NCI-H128 (cell line): Measurements from ENCODE around the gene TTBK2.

Source experiments
- DNase-seq: peaks from one replicate; lab custom pipeline; 2025; ENCODE audit not compliant: unreplicated experiment; lab: John Stamatoyannopoulos, UW

TTBK2 gene

DNA sequence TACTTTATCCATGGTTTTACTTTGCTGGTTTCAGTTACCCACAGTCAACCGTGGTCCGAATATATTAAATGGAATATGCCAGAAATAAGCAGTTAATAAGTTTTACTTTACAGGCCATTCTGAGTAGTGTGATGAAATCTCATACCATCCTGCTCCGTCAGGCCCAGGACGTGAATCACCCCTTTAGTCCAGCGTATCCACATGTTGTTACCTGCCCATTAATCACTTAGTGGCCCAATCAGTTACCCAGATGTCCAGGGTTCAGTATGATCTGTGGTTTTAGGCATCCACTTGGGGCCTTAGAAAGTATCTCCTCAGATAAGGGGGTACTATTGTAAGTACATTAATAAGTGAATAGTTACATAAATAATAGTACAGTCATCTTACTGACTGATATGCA lies 88.0 kb downstream of the TTBK2 start:
- DNase-seq, result no peak

DNA sequence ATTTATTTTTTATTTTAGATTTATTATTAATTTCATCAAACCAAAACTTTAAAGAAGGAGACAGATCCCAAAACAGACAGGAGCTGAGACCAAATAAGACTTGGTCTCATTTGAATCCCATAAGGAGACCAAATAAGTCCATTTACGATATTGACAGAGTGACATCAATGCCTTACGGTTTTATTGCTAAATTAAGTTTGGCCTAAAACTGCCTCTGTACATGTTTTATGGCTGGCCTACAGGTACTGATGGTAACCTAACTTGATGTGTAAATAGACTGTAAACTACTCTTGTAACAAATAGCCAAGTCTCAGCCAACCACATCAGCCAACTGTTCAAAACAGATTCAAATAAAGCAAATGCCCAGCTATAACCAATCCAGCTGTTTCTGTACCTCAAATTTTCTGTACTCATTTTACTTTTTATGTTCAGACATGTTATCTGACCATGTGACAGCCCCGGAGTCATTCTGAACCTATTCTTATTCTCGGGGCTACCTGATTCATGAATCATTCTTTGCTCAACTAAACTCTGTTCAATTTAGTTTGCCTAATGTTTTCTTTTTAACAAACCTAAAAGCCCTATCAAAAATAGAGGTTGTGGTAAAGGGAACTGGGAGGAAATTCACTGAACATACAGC lies 94.2 kb downstream of the TTBK2 start:
- DNase-seq, result no peak

DNA sequence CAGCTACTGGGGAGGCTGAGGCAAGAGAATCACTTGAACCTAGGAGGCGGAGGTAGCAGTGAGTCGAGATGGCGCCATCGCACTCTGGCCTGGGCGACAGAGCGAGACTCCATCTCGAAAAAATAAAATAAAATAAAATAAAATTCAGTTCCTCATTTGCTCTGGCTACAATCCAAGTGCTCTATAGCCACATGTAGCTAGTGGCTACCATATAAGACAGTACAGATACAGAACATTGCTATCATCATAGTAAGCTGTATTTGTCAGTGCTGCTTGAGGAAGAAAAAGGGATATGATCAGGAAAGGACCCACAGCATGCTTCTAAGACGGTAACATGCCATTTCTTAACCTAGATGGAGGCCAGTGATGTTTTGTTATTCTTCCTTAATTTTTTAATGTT lies 95.0 kb downstream of the TTBK2 start:
- no peak for DNase-seq

DNA sequence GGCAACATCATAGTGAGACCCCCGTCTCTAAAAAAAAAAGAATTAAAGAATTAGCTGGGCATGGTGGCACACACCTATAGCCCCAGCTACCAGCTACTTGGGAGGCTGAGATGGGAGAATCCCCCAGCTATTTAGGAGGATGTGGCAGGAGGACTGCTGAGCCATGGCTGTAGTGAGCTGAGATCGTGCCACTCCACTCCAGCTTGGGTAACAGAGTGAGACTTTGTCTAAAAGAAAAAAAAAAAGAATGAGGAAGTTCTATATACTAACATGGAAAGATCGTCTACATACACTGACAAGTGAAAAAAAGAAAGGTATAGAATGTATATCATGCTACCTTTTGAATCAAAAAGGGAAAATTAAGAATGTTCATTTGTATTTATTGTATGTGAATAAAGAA lies 99.8 kb downstream of the TTBK2 start:
- DNase-seq, result no peak

DNA sequence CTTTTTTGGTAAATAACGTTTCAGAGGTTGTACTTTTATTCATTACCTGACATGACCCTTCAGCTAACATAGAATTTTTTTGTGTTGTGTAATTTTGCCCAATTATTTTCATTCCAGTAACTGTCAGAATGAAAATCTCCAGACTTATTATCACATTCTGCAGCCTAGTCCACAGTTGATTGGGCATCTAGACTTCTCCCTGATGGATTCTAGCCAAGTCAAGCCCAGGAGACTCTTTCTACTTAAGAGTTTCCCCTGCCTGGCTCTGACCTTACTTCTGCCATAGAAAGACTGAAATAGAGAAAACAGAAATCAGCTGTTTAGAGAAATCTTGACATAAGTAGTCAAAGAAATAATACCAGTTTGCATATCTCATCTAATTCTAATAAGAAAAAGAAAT lies 100.8 kb downstream of the TTBK2 start:
- DNase-seq, result no peak

DNA sequence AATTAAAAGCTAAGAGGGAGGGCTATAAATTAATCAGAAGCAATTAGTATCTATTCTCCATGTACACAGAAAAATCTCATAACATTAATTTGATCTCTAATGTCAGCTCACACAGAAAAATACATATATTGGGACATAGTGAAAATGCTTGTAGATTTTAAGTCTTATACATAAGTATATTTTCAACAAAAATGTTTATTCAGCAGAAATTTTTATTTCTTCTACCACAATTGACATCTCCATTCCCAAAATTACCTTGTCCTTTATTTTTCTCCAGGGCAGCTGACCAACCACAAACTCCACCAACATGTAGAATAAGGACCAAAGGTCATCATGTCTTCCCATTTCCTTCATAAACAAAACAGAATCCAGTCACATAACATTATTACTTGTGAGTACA lies 109.1 kb downstream of the TTBK2 start:
- no peak for DNase-seq

DNA sequence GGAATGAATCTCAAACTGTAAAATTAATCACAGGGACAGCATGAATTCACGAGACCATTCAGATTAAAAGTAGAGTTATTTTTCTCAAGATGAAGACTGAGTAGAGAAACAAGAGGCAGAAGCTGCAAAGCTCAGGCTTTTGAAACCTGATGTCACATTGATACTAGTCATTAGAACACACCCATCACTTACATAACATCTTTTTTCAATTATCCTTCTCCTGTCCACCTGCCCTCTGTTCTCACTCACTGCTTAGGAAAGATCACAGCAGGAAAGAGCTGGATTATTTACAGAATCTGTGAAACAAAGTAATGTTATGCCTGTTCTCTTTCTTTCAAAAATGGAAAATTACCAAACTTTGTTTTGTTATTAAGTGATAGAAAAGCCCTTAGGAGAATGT lies 111.7 kb downstream of the TTBK2 start:
- no peak for DNase-seq

DNA sequence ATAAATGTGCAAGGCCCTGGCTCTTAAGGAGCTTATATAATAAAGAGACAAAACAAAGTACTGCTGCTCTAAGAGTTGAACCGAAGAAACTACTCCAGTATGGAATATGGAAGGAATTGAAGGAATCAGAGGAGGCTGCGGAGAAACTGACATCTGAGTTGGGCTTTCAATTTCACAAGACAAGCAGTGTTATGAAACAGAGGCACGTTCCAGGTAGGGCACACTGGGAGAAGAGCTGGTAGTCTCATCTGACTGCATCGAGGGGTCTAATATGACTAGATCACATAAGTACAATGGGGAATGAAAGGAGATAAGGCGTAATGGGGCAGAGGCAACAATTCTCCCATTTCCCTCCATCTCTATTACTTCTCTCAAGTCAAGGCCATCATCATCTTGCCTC lies 115.3 kb downstream of the TTBK2 start:
- DNase-seq, result no peak

DNA sequence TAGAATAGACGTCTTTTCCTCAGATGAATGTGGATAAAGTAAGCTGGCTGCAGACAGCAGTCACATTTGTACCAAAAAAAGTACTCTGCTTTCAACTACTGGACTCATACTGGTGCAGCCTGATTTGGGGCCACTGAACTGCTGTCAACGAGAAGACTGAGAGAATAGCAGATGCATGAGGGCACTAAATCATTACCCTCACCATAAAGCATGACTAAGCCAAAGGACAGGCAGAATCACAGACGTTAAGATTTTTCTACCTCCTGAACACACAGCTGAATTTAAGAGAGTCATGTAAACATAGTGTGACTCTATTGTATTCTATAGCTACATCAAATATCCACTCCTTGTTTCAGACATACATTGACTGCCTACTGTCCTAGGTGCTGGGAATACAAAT lies 115.8 kb downstream of the TTBK2 start:
- no peak for DNase-seq

DNA sequence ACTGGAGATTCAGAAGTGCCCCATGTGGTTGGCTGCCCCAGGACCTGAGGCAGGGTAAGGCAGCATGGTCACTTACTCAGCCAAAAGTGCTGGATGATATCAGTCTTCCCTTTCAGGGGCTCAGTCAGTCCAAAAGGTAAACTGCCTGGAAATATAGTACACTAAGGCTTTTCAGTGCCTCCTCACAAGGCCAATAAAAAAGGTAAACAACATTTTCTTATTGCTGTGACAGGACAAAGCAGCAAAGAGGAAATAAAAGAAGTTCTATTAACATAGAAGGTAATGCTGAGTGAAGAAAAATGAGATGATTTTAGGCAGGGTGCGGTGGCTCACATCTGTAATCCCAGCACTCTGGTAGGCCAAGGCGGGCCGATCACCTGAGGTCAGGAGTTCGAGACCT lies 117.1 kb downstream of the TTBK2 start:
- no peak for DNase-seq

DNA sequence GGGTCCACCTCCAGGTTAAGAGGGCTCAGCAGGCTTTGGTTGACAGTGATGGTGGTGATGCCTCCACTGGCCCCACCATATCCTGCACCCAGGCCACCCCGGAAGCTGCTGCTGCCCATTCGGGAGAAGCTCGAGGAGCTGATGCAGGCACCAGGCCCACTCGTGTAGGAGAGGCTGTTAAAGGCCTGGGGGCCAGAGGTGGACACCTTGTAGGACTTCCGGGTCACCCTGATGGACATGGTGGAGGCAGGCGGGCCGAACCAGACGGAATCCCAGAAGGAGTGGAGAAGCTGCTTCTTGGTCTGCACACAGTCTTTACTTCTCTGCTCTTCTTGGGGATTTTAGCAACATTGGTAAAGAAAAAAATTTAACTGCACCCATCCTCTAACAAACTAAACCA lies 118.4 kb downstream of the TTBK2 start:
- DNase-seq, result no peak

DNA sequence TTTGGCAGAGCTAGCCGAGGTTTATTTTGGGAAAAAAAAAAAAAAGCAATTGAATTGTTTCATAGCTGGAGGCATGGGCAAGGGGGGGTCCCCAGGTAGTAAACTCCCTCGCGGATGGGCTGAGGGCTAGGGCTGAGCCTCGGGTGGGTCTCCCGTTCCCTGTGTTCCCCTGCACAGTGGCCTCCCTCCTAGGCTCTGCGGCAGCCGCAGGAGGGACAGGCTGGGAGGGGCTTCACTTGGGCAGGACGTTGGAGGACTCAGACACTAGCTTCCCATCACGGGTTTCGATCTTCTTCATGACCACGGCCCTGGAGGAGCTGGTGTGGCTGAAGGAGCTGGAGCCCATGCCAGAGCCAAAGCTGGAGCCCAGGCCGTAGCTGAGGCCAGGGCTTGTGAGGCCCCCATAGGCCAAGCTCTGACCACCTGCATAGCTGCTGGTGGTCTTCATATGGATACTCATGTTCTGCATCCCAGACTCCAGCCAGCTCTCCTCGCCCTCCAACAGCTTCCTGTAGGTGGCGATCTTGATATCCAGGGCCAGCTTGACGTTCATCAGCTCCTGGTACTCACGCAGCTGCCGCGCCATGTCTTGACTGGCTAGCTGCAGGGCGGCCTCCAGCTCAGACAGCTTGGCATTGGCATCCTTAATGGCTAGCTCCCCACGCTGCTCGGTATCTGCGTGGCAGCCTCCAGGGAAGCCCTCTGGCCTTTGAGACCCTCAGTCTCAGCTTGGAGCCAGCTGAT lies 119.7 kb downstream of the TTBK2 start:
- no peak for DNase-seq

DNA sequence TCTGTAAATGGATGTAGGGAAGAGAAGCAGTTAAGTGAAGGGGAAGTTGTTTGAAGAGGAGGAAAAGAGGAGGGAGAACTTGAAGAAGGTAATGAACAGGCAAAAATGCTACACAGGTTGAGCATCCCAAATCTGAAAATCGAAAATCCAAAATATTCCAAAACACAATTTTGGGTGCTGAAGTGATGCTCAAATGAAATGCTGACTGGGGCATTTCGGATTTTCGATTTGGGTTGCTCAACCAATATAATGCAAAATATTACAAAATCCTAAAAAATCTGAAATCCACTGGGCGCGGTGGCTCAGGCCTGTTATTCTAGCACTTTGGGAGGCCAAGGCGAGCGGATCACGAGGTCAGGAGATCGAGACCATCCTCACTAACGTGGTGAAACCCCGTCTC lies 121.8 kb downstream of the TTBK2 start:
- DNase-seq, result no peak

DNA sequence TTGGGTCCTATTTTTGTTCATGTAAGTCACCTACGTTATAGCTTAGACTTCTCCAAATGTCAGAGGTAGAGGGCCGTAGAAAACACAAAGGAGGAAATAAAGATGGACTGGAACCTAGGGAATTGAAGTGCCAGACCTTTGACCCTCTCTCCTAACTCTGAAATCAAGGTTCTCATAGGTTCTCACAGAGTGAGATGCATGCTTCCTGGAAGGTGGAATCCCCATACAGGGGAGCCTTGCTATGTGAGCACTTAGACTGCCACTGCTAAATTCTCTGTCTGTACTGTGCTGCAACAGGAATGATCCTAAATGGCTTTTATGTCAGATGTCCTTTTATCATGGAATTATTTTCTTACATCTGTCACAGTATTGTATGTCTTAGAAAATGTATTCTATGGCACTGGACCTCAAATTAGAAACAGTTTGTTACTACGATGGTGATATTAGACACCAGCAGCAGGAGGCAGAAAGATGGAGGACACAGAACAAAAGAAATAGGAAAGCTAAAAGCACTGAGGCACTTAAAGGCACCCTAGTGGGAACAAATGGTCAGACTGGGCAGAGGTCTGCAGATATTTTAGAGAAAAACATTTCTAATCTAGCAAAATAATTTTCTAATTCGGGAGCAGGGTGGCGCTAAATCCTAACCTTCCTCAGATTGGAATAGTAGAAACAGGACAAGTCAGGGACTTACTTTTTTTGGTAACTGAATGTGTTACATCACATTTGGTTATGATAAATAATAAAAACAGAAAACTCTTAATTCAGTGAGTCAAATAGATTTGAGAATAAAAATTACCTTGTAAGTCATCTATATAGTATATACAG lies 123.4 kb downstream of the TTBK2 start:
- DNase-seq, result no peak

DNA sequence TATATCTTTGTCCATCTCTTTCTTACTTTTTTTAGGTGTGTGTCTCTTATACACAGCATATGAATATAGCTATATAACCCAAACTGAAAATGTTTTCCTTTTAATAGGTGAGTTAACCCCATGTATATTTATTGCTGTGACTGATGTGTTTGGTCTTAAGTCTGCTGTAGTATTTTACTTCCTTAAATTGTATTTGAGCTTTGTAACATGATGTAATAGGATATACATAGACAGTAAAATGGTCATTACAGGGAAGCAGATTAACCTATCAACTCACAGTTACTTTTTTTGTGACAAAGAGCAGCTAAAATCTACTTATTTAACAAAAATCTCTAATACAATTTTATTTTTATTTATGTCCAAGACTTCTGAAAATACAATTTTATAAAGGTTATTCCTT lies 131.9 kb downstream of the TTBK2 start:
- no peak for DNase-seq

DNA sequence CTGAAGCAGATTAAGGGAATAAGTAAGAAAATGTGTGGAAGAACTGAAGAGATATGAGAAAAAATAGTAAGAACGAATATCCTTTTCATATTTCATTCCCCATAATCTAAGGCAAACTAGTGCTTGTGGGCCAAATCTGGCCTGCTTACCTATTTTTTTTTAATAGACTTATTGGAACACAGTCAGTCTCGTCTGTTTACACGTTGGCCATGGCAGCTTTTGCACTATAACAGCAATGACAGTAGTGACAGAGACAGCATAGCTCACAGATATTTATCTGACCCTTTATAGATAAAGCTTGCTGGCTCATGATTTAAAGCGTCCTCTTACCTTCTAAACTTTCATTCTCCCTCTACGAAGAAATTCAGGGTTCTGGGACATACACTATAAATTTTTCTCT lies 133.6 kb downstream of the TTBK2 start:
- no peak for DNase-seq

DNA sequence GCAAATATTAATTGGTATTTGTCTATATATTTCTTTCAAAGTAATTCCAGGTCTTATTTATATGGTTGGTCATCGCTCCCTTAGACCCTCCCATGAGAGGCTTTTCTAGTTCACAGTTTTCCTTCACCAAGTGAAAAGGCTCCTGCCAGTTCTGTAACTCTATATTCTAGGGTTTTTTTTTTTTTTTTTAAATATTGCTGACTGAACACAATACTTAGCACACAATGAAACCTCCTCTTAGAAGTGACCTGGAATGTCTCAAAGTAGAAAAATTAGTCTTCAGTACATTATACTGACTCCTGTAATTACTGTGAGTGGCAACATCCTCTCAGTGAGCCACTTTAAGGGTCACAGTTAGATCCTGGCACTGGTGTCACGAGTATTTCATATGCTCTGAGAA lies 135.0 kb downstream of the TTBK2 start:
- DNase-seq, result no peak

DNA sequence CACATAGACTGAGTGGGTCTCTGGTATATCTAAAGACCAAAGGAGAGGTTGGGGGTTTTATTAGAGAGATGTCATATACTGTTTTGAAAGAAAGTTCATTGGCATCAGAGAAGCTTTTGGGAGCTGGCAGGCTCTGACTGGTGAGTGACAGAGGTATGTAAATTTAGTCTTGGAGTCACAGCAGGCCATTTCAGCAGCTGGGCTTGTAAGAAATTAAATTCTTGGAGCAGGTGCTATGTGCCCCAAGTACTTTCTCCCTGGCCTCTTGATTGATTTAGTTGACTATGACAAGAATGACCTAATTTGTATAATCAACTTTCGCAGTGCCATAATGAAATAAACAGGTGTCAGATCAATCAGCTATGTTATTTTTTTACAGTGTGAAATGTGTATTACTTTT lies 135.9 kb downstream of the TTBK2 start:
- DNase-seq, result no peak

DNA sequence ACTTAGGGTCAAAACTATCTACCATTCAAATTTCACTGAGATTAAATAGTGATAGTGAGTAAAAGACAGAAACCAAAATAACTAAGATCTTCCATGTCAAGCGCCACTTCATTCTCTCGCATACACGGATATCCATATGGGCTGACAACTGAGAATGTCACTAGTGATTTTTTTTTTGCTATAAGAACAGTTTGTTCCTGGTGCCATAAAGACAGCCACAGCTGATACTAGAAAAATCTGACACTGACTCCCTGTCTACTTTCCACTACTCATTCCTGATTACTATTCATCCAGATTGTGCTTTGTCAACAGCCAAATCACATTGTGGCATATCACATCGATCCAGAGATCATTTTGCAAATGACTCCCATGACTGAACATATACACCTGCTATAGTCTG lies 137.9 kb downstream of the TTBK2 start:
- DNase-seq, result no peak

DNA sequence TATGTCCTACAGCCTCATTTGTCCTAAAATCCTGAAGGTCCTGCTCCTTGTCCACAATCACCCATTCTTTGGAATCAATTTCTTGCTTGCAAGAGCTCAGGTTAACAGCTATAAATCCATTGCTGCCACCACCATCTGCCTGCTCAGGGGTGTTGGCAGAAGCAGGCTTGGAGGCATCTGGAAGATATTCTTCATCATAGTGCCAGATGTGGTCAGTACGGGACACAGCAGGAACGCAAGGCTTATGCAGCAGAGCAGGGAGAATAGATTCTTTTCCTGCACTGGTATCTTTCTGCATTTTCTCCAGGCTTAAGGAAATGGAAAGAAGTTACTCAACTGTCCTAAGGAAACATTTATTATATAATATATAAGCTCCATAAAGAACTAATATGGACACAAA lies 145.2 kb downstream of the TTBK2 start:
- DNase-seq, result no peak

DNA sequence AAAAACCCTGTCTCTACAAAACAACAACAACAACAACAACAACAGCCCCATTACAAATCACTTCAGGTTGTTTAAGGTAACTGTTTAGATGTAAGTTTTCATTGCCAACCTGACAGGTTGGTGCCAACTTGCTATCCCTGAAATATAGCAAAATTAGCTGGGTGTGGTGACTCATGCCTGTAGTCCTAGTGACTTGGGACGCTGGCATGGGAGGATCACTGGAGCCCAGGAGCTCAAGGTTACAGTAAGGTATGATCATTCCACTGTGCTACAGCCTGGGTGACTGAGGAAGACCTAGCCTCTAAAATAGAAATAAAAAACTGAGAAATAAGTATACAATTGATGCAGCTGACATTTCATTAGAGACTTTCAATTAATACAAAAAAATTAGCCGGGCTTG lies 147.7 kb downstream of the TTBK2 start:
- DNase-seq, result no peak

DNA sequence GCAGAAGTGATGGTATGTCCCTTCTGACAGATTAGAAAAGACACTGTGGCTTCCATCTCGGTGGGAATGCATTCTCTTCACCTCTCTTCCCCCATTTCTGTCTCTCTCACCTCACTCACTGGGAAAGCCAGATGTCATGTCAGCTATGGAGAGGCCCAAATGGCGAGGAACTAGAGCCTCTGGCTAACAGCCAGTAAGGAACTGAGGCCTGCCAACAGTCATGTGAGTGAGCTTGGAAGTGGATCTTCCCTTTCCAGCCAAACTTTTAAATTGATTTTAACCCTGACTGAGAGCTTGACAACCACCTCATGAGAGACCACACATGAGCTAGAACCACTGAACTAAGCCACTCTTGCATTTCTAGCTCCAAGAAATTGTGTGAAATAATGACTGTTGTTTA lies 148.4 kb downstream of the TTBK2 start:
- no peak for DNase-seq
